Measurements from ENCODE around the gene SLC25A51.

DNA sequence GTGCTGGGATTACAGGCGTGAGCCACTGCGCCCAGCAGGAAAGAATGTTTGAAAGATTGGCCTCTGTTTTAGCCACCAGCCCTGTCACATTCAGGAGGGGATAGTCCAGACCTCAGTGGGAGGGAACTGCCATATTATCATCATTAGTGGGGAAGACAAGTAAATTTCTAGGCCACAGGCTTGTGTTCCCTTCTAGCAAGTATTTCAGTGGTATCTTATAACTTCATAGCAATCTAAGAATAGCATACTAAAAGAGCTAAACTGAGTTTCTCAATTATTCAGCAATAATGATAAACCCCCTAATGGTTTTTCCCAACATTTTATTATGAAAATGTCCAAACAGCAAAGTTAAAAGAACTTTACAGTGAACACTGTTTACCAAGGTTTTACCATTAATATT is 30.0 kb downstream of the SLC25A51 start:
- no peak for TF ChIP-seq EZH2 (IDR thresholded peaks at IDR 0.05)
- TF ChIP-seq POLR2AphosphoS5 (IDR thresholded peaks at IDR 0.05; ENCODE audit: borderline replicate concordance, low read depth, low read length), result no peak
- no peak for TF ChIP-seq FOXP2 (optimal IDR thresholded peaks at IDR 0.05; ENCODE audit: control extremely low read depth, extremely low read length, insufficient read depth)

Data from SK-N-MC (cell line).